B cell (primary cell): ENCODE measurements around the gene IKZF1.

Experiments used
- EZH2 ChIP-seq: IDR thresholded peaks from 2 replicates; pipeline ENCODE4 v1.6.1; 2012; ENCODE audit warnings: borderline replicate concordance, low read depth, mild to moderate bottlenecking, moderate library complexity, low read length; ENCODE audit not compliant: insufficient read depth, poor library complexity, severe bottlenecking
- TF ChIP-seq, protein P1 (sequence below): fragments of 200-600 bp; IDR thresholded peaks from one replicate; pipeline ENCODE4 v1.8.0; 2022; ENCODE audit warnings: antibody characterized with exemption, mild to moderate bottlenecking

DNA sequence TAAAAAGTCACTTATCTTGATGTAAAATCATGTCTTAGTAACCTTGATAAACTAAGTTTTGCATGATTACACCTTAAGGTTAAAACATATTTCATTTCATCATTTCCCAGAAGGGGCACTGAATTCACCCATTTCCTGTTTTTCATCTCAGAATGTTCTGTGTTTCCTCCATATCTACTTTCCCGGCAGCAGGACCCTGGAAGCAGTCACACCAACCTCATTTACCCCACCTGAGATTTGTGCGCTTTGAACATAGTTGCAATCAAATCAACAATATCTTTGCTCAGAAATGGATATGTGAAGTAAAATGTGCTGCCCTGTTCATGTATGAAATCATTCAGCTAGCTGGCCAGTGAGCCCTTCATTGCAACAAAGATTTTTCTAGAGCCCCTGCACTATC is 46.8 kb downstream of the IKZF1 start:
- TF ChIP-seq, protein P1, sequence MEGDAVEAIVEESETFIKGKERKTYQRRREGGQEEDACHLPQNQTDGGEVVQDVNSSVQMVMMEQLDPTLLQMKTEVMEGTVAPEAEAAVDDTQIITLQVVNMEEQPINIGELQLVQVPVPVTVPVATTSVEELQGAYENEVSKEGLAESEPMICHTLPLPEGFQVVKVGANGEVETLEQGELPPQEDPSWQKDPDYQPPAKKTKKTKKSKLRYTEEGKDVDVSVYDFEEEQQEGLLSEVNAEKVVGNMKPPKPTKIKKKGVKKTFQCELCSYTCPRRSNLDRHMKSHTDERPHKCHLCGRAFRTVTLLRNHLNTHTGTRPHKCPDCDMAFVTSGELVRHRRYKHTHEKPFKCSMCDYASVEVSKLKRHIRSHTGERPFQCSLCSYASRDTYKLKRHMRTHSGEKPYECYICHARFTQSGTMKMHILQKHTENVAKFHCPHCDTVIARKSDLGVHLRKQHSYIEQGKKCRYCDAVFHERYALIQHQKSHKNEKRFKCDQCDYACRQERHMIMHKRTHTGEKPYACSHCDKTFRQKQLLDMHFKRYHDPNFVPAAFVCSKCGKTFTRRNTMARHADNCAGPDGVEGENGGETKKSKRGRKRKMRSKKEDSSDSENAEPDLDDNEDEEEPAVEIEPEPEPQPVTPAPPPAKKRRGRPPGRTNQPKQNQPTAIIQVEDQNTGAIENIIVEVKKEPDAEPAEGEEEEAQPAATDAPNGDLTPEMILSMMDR = no peak
- TF ChIP-seq EZH2 = no peak
